Brain microvascular endothelial cell (primary cell): Measurements from ENCODE around the gene GNAL.

Source experiments
- DNase-seq: peaks from one replicate; pipeline ENCODE4 v3.0.0-alpha.2; 2020
- H3K27ac ChIP-seq: fragments of 250-450 bp; sonication (Bioruptor Pico); 2 replicates; pipeline ENCODE4 v1.5.1; 2020; ENCODE audit warnings: mild to moderate bottlenecking, moderate library complexity
- H3K27me3 ChIP-seq: fragments of 250-450 bp; sonication (Bioruptor Pico); replicated peaks from 2 replicates; pipeline ENCODE4 v1.5.1; 2020; ENCODE audit warnings: mild to moderate bottlenecking
- H3K36me3 ChIP-seq: fragments of 250-450 bp; sonication (Bioruptor Pico); replicated peaks from 2 replicates; pipeline ENCODE4 v1.5.1; 2020; ENCODE audit warnings: mild to moderate bottlenecking
- H3K4me3 ChIP-seq: 2 replicates; pipeline ENCODE4 v1.5.1; 2011; ENCODE audit warnings: low read depth, mild to moderate bottlenecking, control low read depth, low read length, moderate library complexity
- CTCF ChIP-seq: IDR thresholded peaks from 2 replicates; pipeline ENCODE4 v1.5.1; 2011; ENCODE audit warnings: low read depth, mild to moderate bottlenecking, moderate library complexity, low read length, control low read depth, inconsistent platforms; ENCODE audit errors: missing control alignments
- in situ Hi-C: cut with HindIII; loops from 2 replicates; pipeline ENCODE4 v1.10.0; 2017; ENCODE audit warnings: low sequenced_read_pairs, low pct_ligation_motif_present

GNAL gene

GRCh38 chr18:11750171-11750570 lies 61.1 kb downstream of the GNAL start:
- H3K27me3 ChIP-seq = peaks cover 38% of the 10 kb centered on the region
- no peak for DNase-seq
- TF ChIP-seq CTCF = no peak
- in situ Hi-C loops = no loop called here
- H3K36me3 ChIP-seq = no peaks in the 10 kb centered on the region
- H3K27ac ChIP-seq = no peak overlapping the region
- no peak overlapping the region for H3K4me3 ChIP-seq

- TF ChIP-seq CTCF = no peak
- Histone ChIP-seq H3K36me3 (no peaks in the 10 kb centered on the region), H3K27me3 (peaks cover 36% of the 10 kb centered on the region), H3K27ac (no peak overlapping the region), H3K4me3 (no peak overlapping the region)
- no peak for DNase-seq
- in situ Hi-C loops = no loop called here
Observed at GRCh38 chr18:11750581-11751310, 61.7 kb downstream of the GNAL start.

- TF ChIP-seq CTCF = no peak
- in situ Hi-C loops = no loop called here
- no peak for DNase-seq
- no peak overlapping the region for H3K27ac ChIP-seq
- H3K36me3 ChIP-seq = no peaks in the 10 kb centered on the region
- peaks cover 36% of the 10 kb centered on the region for H3K27me3 ChIP-seq
- no peak overlapping the region for H3K4me3 ChIP-seq
Observed at GRCh38 chr18:11751341-11752115, 62.5 kb downstream of the GNAL start.

- H3K27ac ChIP-seq = no peak overlapping the region
- no peak for TF ChIP-seq CTCF
- DNase-seq = peak; percentile 36
- in situ Hi-C loops = no loop called here
- peaks cover 32% of the 10 kb centered on the region for H3K27me3 ChIP-seq
- H3K4me3 ChIP-seq = peak overlapping the region; percentile 31
- no peaks in the 10 kb centered on the region for H3K36me3 ChIP-seq
Observed at GRCh38 chr18:11752116-11752911, 63.2 kb downstream of the GNAL start.

GRCh38 chr18:11754979-11755378 lies 65.9 kb downstream of the GNAL start:
- H3K36me3 ChIP-seq = no peaks in the 10 kb centered on the region
- no peak overlapping the region for H3K27ac ChIP-seq
- TF ChIP-seq CTCF = no peak
- in situ Hi-C loops = no loop called here
- H3K4me3 ChIP-seq = no peak overlapping the region
- H3K27me3 ChIP-seq = peaks cover 32% of the 10 kb centered on the region
- DNase-seq = no peak
